H1 (cell line): ENCODE results near the gene SAP30. TPM values are rescaled to one million over a fixed set of nuclear protein-coding genes. Genes with fewer than 3 reads are reported as not detected.

Source experiments
- CTCF ChIA-PET: fragments of 300-600 bp; sonication (Branson Sonifier 250); formaldehyde crosslinking; loops from one replicate; lab custom pipeline; 2021; ENCODE audit not compliant: partially characterized antibody; lab: Charles Lee
- POLR2A ChIA-PET: fragments of 300-600 bp; sonication (Branson Sonifier 250); formaldehyde crosslinking; loops from one replicate; lab custom pipeline; 2021; ENCODE audit warnings: inconsistent platforms; ENCODE audit not compliant: partially characterized antibody; lab: Charles Lee
- DNase-seq, 2 experiments: peaks; one replicate each; pipeline versions ENCODE4 v3.0.0 to v3.0.0-alpha.2; 2010 to 2022; ENCODE audit warnings: low spot score in 2 of 2, low read depth in 1 of 2, mixed read lengths in 1 of 2
- FAIRE-seq: peaks from 2 replicates; lab custom pipeline; 2011; peaks lifted over from hg19 to GRCh38; lab: Jason Lieb, UNC
- H2AFZ ChIP-seq: 2 replicates; pipeline ENCODE4 v1.8.1; 2012; ENCODE audit warnings: low read length, inconsistent platforms
- H2AK5ac ChIP-seq: 2 replicates; pipeline ENCODE4 v1.6.1; 2013; ENCODE audit warnings: low read depth, low read length
- H2BK120ac ChIP-seq: replicated peaks from 2 replicates; pipeline ENCODE3; 2013; ENCODE audit warnings: low read depth, low read length, inconsistent platforms
- H2BK12ac ChIP-seq: 2 replicates; pipeline ENCODE4 v1.6.1; 2013; ENCODE audit warnings: low read depth, low read length
- H2BK15ac ChIP-seq: 2 replicates; pipeline ENCODE4 v1.6.1; 2013; ENCODE audit warnings: low read length
- H2BK20ac ChIP-seq: 2 replicates; pipeline ENCODE4 v1.6.1; 2013; ENCODE audit warnings: low read length
- H2BK5ac ChIP-seq: 2 replicates; pipeline ENCODE4 v1.6.1; 2013; ENCODE audit warnings: low read depth, low read length
- H3K14ac ChIP-seq: 2 replicates; pipeline ENCODE4 v1.6.1; 2013; ENCODE audit warnings: inconsistent platforms; ENCODE audit not compliant: insufficient read length
- H3K18ac ChIP-seq: 2 replicates; pipeline ENCODE4 v1.6.1; 2013; ENCODE audit warnings: low read length; ENCODE audit errors: extremely low read depth
- H3K23ac ChIP-seq: 2 replicates; pipeline ENCODE4 v1.6.1; 2013; ENCODE audit warnings: inconsistent platforms; ENCODE audit not compliant: insufficient read length
- H3K23me2 ChIP-seq: 2 replicates; pipeline ENCODE4 v1.6.1; 2013; ENCODE audit warnings: low read depth, low read length
- H3K27ac ChIP-seq: 2 replicates; pipeline ENCODE4 v1.6.1; 2011; ENCODE audit warnings: low read depth, low read length, inconsistent platforms
- H3K27me3 ChIP-seq, 4 experiments: replicated peaks in 1 of 4; 1 replicate in 1 of 4; 2 replicates in 3 of 4; pipeline versions ENCODE4 v1.6.1 to v1.8.1; 2011 to 2013; ENCODE audit warnings: low read length in 3 of 4, mild to moderate bottlenecking in 3 of 4, inconsistent platforms in 2 of 4, mixed read lengths in 2 of 4, moderate library complexity in 1 of 4; ENCODE audit not compliant: control insufficient read depth in 3 of 4, insufficient read depth in 3 of 4; ENCODE audit errors: extremely low read depth in 1 of 4
- H3K36me3 ChIP-seq, 4 experiments: 2 replicates each; pipeline versions ENCODE4 v1.6.1 to v1.8.1; 2011 to 2013; ENCODE audit warnings: mild to moderate bottlenecking in 4 of 4, low read length in 3 of 4, moderate library complexity in 2 of 4, control low read depth in 1 of 4, inconsistent platforms in 1 of 4; ENCODE audit not compliant: insufficient read depth in 4 of 4, control insufficient read depth in 2 of 4
- H3K4ac ChIP-seq: replicated peaks from 2 replicates; pipeline ENCODE3; 2013; ENCODE audit warnings: low read length, low read depth, mixed read lengths, inconsistent platforms; ENCODE audit not compliant: insufficient read length
- H3K4me1 ChIP-seq, 4 experiments: replicated peaks in 1 of 4; 1 replicate in 1 of 4; 2 replicates in 3 of 4; pipeline versions ENCODE4 v1.6.1 to v1.8.1; 2011 to 2013; ENCODE audit warnings: low read length in 3 of 4, inconsistent platforms in 2 of 4, mixed read lengths in 1 of 4; ENCODE audit not compliant: insufficient read depth in 4 of 4, control insufficient read depth in 3 of 4
- H3K4me2 ChIP-seq, 2 experiments: 2 replicates each; pipeline versions ENCODE4 v1.6.1 to v1.8.1; 2011 to 2013; ENCODE audit warnings: low read depth in 2 of 2, low read length in 2 of 2, control low read depth in 1 of 2, inconsistent platforms in 1 of 2, mild to moderate bottlenecking in 1 of 2; ENCODE audit not compliant: insufficient read depth in 1 of 2
- H3K4me3 ChIP-seq, 4 experiments: fragments of 200-600, 300-600 bp in 1 of 4; sonication (generic), shearing (Covaris generic), sonication (Bioruptor Twin) in 1 of 4; 2 replicates each; pipeline versions ENCODE4 v1.5.1 to v1.8.1; 2011 to 2016; ENCODE audit warnings: low read length in 4 of 4, low read depth in 3 of 4, control low read depth in 2 of 4, inconsistent platforms in 2 of 4, mild to moderate bottlenecking in 2 of 4, mixed read lengths in 1 of 4, moderate library complexity in 1 of 4; ENCODE audit not compliant: insufficient read depth in 2 of 4; ENCODE audit errors: extremely low read depth in 1 of 4
- H3K56ac ChIP-seq: replicated peaks from 2 replicates; pipeline ENCODE3; 2013; ENCODE audit warnings: low read depth, mild to moderate bottlenecking, mixed read lengths, low read length, inconsistent platforms; ENCODE audit not compliant: insufficient read length
- H3K79me1 ChIP-seq: 2 replicates; pipeline ENCODE4 v1.6.1; 2013; ENCODE audit warnings: low read depth, low read length, control low read depth
- H3K79me2 ChIP-seq, 2 experiments: 2 replicates each; pipeline versions ENCODE4 v1.6.1 to v1.8.1; 2012 to 2013; ENCODE audit warnings: low read length in 2 of 2, mild to moderate bottlenecking in 2 of 2, inconsistent platforms in 1 of 2; ENCODE audit not compliant: insufficient read depth in 2 of 2, control insufficient read depth in 1 of 2
- H3K9ac ChIP-seq, 4 experiments: replicated peaks in 1 of 4; 1 replicate in 1 of 4; 2 replicates in 3 of 4; pipeline versions ENCODE4 v1.6.1 to v1.8.1; 2011 to 2013; ENCODE audit warnings: low read depth in 3 of 4, low read length in 3 of 4, control low read depth in 2 of 4, mild to moderate bottlenecking in 2 of 4, moderate library complexity in 2 of 4, inconsistent platforms in 1 of 4; ENCODE audit errors: extremely low read depth in 1 of 4
- H3K9me3 ChIP-seq, 2 experiments: 2 replicates each; pipeline versions ENCODE4 v1.6.1 to v1.8.1; 2012 to 2013; ENCODE audit warnings: mild to moderate bottlenecking in 2 of 2, moderate library complexity in 2 of 2, control low read depth in 1 of 2, inconsistent platforms in 1 of 2, low read depth in 1 of 2, low read length in 1 of 2, mixed read lengths in 1 of 2; ENCODE audit not compliant: insufficient read depth in 2 of 2
- H4K20me1 ChIP-seq, 2 experiments: replicated peaks in 1 of 2; 2 replicates each; pipeline versions ENCODE3 to v1.8.1; 2011 to 2013; ENCODE audit warnings: inconsistent platforms in 2 of 2, low read length in 2 of 2, mild to moderate bottlenecking in 1 of 2; ENCODE audit not compliant: insufficient read depth in 2 of 2, control insufficient read depth in 1 of 2
- H4K5ac ChIP-seq: 2 replicates; pipeline ENCODE4 v1.6.1; 2013; ENCODE audit warnings: low read length, low read depth, mixed read lengths, inconsistent platforms; ENCODE audit not compliant: insufficient read length
- H4K8ac ChIP-seq: 2 replicates; pipeline ENCODE4 v1.8.0; 2013; ENCODE audit warnings: mild to moderate bottlenecking, moderate library complexity, low read length, inconsistent platforms; ENCODE audit not compliant: insufficient read depth; ENCODE audit errors: extremely low read depth
- H4K91ac ChIP-seq: replicated peaks from 2 replicates; pipeline ENCODE3; 2013; ENCODE audit warnings: low read length, mixed read lengths, inconsistent platforms; ENCODE audit not compliant: insufficient read length
- JUN ChIP-seq: IDR thresholded peaks from 2 replicates; pipeline ENCODE4 v1.6.1; 2011; ENCODE audit warnings: low read depth, mild to moderate bottlenecking, improper control_type of control experiment, low read length
- PHF8 ChIP-seq: fragments of 200-600 bp; sonication (generic); conservative IDR thresholded peaks from 2 replicates; pipeline ENCODE4 v1.7.1; 2012; ENCODE audit warnings: low read depth, mild to moderate bottlenecking, inconsistent platforms, low read length, moderate library complexity
- RNF2 ChIP-seq: fragments of 200-900, 300-1000 bp; sonication (generic); IDR thresholded peaks from 2 replicates; pipeline ENCODE4 v1.7.1; 2016; ENCODE audit warnings: borderline replicate concordance, low read depth, mild to moderate bottlenecking, antibody characterized with exemption, low read length; ENCODE audit not compliant: poor library complexity, severe bottlenecking; ENCODE audit errors: missing control alignments
- TBP ChIP-seq: IDR thresholded peaks from 2 replicates; pipeline ENCODE4 v1.6.1; 2011; ENCODE audit warnings: low read depth, low read length, improper control_type of control experiment
- WGBS, 2 experiments: shearing (Covaris generic) in 1 of 2; methylation state at CpG; one replicate each; pipeline versions ENCODE4 v1.1.6 to v1.1.7; 2013 to 2015; ENCODE audit warnings: low lambda C conversion rate in 2 of 2, mixed read lengths in 2 of 2, inconsistent platforms in 1 of 2, low coverage in 1 of 2, missing lambda C conversion rate in 1 of 2; ENCODE audit not compliant: insufficient replicate concordance in 2 of 2, insufficient coverage in 1 of 2, insufficient read length in 1 of 2; ENCODE audit errors: extremely low coverage in 1 of 2, missing lambda C conversion rate in 1 of 2; 5-methylcytosine and 5-hydroxymethylcytosine counted together
- polyA plus RNA-seq, 7 experiments: library from polyadenylated mRNA; depleted of rRNA in 3 of 7; stranded (reverse) in 5 of 7; unstranded in 2 of 7; fragments of >200 nt in 5 of 7; fragments of 200-250 nt in 2 of 7; gene quantifications; 1 replicate in 5 of 7; 2 replicates in 1 of 7; 4 replicates in 1 of 7; pipeline versions ENCODE4 v1.2.1 to v1.2.3, GENCODE V29; 2011 to 2013; ENCODE audit warnings: missing spikeins in 2 of 7, mixed read lengths in 2 of 7
- total RNA-seq: library from RNA; stranded (reverse); fragmentation: NEBNext Ultra II Directional; extraction: Animal tissue kit (Norgen Biotek cat#: 25700); gene quantifications from 2 replicates; pipeline ENCODE4 v1.2.1, GENCODE V29; 2021

Gene SAP30
- total and polyA plus RNA-seq, 2 of the 8 experiments (the other 6 are each of a cell fraction or from before 2014, with no cell fraction given) = 7.7 to 21.1 TPM

GRCh38 chr4:173405840-173406606 lies 35.3 kb downstream of the SAP30 start:
- H2BK12ac ChIP-seq = no peak overlapping the region
- H4K8ac ChIP-seq = no peak overlapping the region
- H4K20me1 ChIP-seq = no peaks in the 10 kb centered on the region
- no peak overlapping the region for H3K4ac ChIP-seq
- H2AFZ ChIP-seq = no peak overlapping the region
- no peak overlapping the region for H3K18ac ChIP-seq
- no peak overlapping the region for H2AK5ac ChIP-seq
- no peak overlapping the region for H3K4me3 ChIP-seq
- TF ChIP-seq PHF8 (no peak), RNF2 (no peak), TBP (no peak), JUN (no peak)
- no peak overlapping the region for H2BK5ac ChIP-seq
- WGBS, 2 experiments = 86% methylated on average over 4 of the region's 4 CpGs; no CpG with 5 or more reads in 1 of the 2 experiments
- H3K79me2 ChIP-seq = no peaks in the 10 kb centered on the region
- H3K27me3 ChIP-seq = no peaks in the 10 kb centered on the region; a peak in 1 of 7 replicates
- no peaks in the 10 kb centered on the region for H3K4me1 ChIP-seq
- no peak overlapping the region for H2BK120ac ChIP-seq
- no peak overlapping the region for H4K91ac ChIP-seq
- no peak overlapping the region for H3K27ac ChIP-seq
- FAIRE-seq (no peak), DNase-seq (no peak)
- H4K5ac ChIP-seq = no peak overlapping the region
- POLR2A ChIA-PET = no interaction called here
- H2BK20ac ChIP-seq = no peak overlapping the region
- H3K56ac ChIP-seq = no peak overlapping the region
- no peak overlapping the region for H3K4me2 ChIP-seq
- no peak overlapping the region for H3K23ac ChIP-seq
- no peak overlapping the region for H2BK15ac ChIP-seq
- CTCF ChIA-PET = interaction anchor here (0.6 to 2.2 kb wide), 5 partner anchors 9 to 105 kb away, joined by 3 to 8 read pairs (median 3); no protein-coding TSS in a partner anchor
- H3K14ac ChIP-seq = no peak overlapping the region
- H3K23me2 ChIP-seq = no peaks in the 10 kb centered on the region; the same call in 1 of the 2 replicates
- H3K9me3 ChIP-seq = no peaks in the 10 kb centered on the region
- no peaks in the 10 kb centered on the region; a peak in 1 of 8 replicates for H3K36me3 ChIP-seq
- H3K79me1 ChIP-seq = no peaks in the 10 kb centered on the region
- no peak overlapping the region for H3K9ac ChIP-seq
